WTC11 (cell line): ENCODE measurements around the gene GPC6. TPM values are rescaled to one million over a fixed set of nuclear protein-coding genes. Genes with fewer than 3 reads are reported as not detected.

ENCODE experiments used
- ATAC-seq: fragments of 200-7000 bp; cut with Tn5 transposase; 2 replicates; pipeline ENCODE4 v1.10.0; 2021; ENCODE audit warnings: mild to moderate bottlenecking, moderate library complexity
- CTCF ChIA-PET: fragments of 300-600 bp; sonication (Branson Sonifier 250); formaldehyde crosslinking; loops from one replicate; lab custom pipeline; 2021; ENCODE audit warnings: antibody characterized with exemption; lab: Charles Lee
- POLR2A ChIA-PET: fragments of 350-600 bp; sonication (Branson Sonifier 250); formaldehyde crosslinking; loops from one replicate; lab custom pipeline; 2021; ENCODE audit warnings: antibody characterized with exemption; lab: Charles Lee
- DNase-seq: peaks from one replicate; pipeline ENCODE4 v3.0.0; 2021; ENCODE audit warnings: low spot score
- H3K27ac Mint-ChIP-seq: 2 replicates; pipeline ENCODE4 v1.8.0; 2021; ENCODE audit warnings: mixed read lengths
- H3K27me3 Mint-ChIP-seq: 2 replicates; pipeline ENCODE4 v1.8.0; 2021; ENCODE audit warnings: low read depth, mild to moderate bottlenecking, moderate library complexity, mixed read lengths
- H3K36me3 Mint-ChIP-seq: 2 replicates; pipeline ENCODE4 v1.8.0; 2021; ENCODE audit warnings: mixed read lengths
- H3K4me1 Mint-ChIP-seq: 2 replicates; pipeline ENCODE4 v1.8.0; 2022; ENCODE audit warnings: mixed read lengths
- H3K4me3 Mint-ChIP-seq: 2 replicates; pipeline ENCODE4 v1.8.0; 2021; ENCODE audit warnings: mild to moderate bottlenecking, moderate library complexity, mixed read lengths
- H3K9me3 Mint-ChIP-seq: 2 replicates; pipeline ENCODE4 v1.8.0; 2021; ENCODE audit warnings: mixed read lengths
- AR ChIP-seq: fragments of 250-450 bp; sonication (Bioruptor Pico); IDR thresholded peaks from 2 replicates; pipeline ENCODE4 v1.9.0; 2021; ENCODE audit warnings: mild to moderate bottlenecking
- CBFB ChIP-seq: sonication (generic); formaldehyde crosslinking; IDR thresholded peaks from 2 replicates; pipeline ENCODE4 v1.8.1; 2022; ENCODE audit warnings: mild to moderate bottlenecking, low read depth, missing genetic modification reagents
- ERG ChIP-seq: fragments of 250-450 bp; sonication (Bioruptor Pico); IDR thresholded peaks from 2 replicates; pipeline ENCODE4 v1.8.0; 2021; ENCODE audit warnings: mild to moderate bottlenecking
- FOXK1 ChIP-seq: sonication (generic); formaldehyde crosslinking; IDR thresholded peaks from 2 replicates; pipeline ENCODE4 v1.8.0; 2022; ENCODE audit warnings: mild to moderate bottlenecking, moderate library complexity, missing genetic modification reagents
- GABPB1 ChIP-seq: sonication (generic); formaldehyde crosslinking; IDR thresholded peaks from 2 replicates; pipeline ENCODE4 v1.8.1; 2023; ENCODE audit warnings: mild to moderate bottlenecking, missing genetic modification reagents
- GRHL2 ChIP-seq: fragments of 250-450 bp; sonication (Bioruptor Pico); IDR thresholded peaks from 2 replicates; pipeline ENCODE4 v1.8.0; 2022; ENCODE audit warnings: mild to moderate bottlenecking, moderate library complexity; ENCODE audit not compliant: insufficient replicate concordance, severe bottlenecking
- HMGA2 ChIP-seq: fragments of 250-450 bp; sonication (Bioruptor Pico); IDR thresholded peaks from 2 replicates; pipeline ENCODE4 v1.4.0; 2021; ENCODE audit warnings: mild to moderate bottlenecking, moderate library complexity
- IRF2 ChIP-seq: sonication (generic); formaldehyde crosslinking; IDR thresholded peaks from 2 replicates; pipeline ENCODE4 v1.8.0; 2022; ENCODE audit warnings: low read depth, missing genetic modification reagents, borderline replicate concordance
- JAZF1 ChIP-seq: fragments of 250-450 bp; sonication (Bioruptor Pico); IDR thresholded peaks from 2 replicates; pipeline ENCODE4 v1.9.0; 2021; ENCODE audit warnings: moderate library complexity, mild to moderate bottlenecking, inconsistent platforms
- KAT7 ChIP-seq: sonication (generic); formaldehyde crosslinking; IDR thresholded peaks from 2 replicates; pipeline ENCODE4 v1.8.1; 2023; ENCODE audit warnings: missing genetic modification reagents, mild to moderate bottlenecking, borderline replicate concordance
- NR2C2 ChIP-seq: sonication (generic); formaldehyde crosslinking; IDR thresholded peaks from 2 replicates; pipeline ENCODE4 v1.8.0; 2022; ENCODE audit warnings: mild to moderate bottlenecking, missing genetic modification reagents
- PRRX2 ChIP-seq: fragments of 250-450 bp; sonication (Bioruptor Pico); IDR thresholded peaks from 2 replicates; pipeline ENCODE4 v1.8.0; 2021; ENCODE audit warnings: mild to moderate bottlenecking
- SMAD4 ChIP-seq: sonication (generic); formaldehyde crosslinking; IDR thresholded peaks from 2 replicates; pipeline ENCODE4 v1.8.0; 2022; ENCODE audit warnings: mild to moderate bottlenecking, missing genetic modification reagents
- SP1 ChIP-seq: sonication (generic); formaldehyde crosslinking; conservative IDR thresholded peaks from 2 replicates; pipeline ENCODE4 v1.8.1; 2022; ENCODE audit warnings: missing genetic modification reagents
- TEAD1 ChIP-seq: sonication (generic); formaldehyde crosslinking; IDR thresholded peaks from 2 replicates; pipeline ENCODE4 v1.8.0; 2022; ENCODE audit warnings: mild to moderate bottlenecking, missing genetic modification reagents
- USF2 ChIP-seq: sonication (generic); formaldehyde crosslinking; IDR thresholded peaks from 2 replicates; pipeline ENCODE4 v1.8.1; 2023; ENCODE audit warnings: mild to moderate bottlenecking, missing genetic modification reagents, moderate library complexity
- ZBTB21 ChIP-seq: sonication (generic); formaldehyde crosslinking; IDR thresholded peaks from 2 replicates; pipeline ENCODE4 v1.8.1; 2023; ENCODE audit warnings: mild to moderate bottlenecking, missing genetic modification reagents, borderline replicate concordance
- ZMAT4 ChIP-seq: fragments of 250-450 bp; sonication (Bioruptor Pico); IDR thresholded peaks from 2 replicates; pipeline ENCODE4 v1.9.0; 2021; ENCODE audit warnings: mild to moderate bottlenecking
- total RNA-seq: library from RNA; stranded (reverse); gene quantifications from 3 replicates; pipeline ENCODE4 v1.2.3, GENCODE V29; 2021
- TF ChIP-seq, protein P1 (sequence below): fragments of 250-450 bp; sonication (Bioruptor Pico); IDR thresholded peaks from 2 replicates; pipeline ENCODE4 v1.9.0; 2021; ENCODE audit warnings: mild to moderate bottlenecking, borderline replicate concordance

Gene GPC6
- total RNA-seq, 1 experiment from 2014 or later, result 19.5 TPM

GRCh38 chr13:93875547-93875946, 648.9 kb downstream of the GPC6 start (continued):
- TF ChIP-seq AR (no peak), ZMAT4 (no peak), SP1 (no peak), USF2 (no peak)
- TF ChIP-seq, protein P1, sequence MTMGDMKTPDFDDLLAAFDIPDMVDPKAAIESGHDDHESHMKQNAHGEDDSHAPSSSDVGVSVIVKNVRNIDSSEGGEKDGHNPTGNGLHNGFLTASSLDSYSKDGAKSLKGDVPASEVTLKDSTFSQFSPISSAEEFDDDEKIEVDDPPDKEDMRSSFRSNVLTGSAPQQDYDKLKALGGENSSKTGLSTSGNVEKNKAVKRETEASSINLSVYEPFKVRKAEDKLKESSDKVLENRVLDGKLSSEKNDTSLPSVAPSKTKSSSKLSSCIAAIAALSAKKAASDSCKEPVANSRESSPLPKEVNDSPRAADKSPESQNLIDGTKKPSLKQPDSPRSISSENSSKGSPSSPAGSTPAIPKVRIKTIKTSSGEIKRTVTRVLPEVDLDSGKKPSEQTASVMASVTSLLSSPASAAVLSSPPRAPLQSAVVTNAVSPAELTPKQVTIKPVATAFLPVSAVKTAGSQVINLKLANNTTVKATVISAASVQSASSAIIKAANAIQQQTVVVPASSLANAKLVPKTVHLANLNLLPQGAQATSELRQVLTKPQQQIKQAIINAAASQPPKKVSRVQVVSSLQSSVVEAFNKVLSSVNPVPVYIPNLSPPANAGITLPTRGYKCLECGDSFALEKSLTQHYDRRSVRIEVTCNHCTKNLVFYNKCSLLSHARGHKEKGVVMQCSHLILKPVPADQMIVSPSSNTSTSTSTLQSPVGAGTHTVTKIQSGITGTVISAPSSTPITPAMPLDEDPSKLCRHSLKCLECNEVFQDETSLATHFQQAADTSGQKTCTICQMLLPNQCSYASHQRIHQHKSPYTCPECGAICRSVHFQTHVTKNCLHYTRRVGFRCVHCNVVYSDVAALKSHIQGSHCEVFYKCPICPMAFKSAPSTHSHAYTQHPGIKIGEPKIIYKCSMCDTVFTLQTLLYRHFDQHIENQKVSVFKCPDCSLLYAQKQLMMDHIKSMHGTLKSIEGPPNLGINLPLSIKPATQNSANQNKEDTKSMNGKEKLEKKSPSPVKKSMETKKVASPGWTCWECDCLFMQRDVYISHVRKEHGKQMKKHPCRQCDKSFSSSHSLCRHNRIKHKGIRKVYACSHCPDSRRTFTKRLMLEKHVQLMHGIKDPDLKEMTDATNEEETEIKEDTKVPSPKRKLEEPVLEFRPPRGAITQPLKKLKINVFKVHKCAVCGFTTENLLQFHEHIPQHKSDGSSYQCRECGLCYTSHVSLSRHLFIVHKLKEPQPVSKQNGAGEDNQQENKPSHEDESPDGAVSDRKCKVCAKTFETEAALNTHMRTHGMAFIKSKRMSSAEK (CRISPR knock-in tag), result no peak
- TF ChIP-seq, all 79 proteins: peak for 0

GRCh38 chr13:93876236-93876635, 649.6 kb downstream of the GPC6 start:
- peaks cover 20% of the 10 kb centered on the region for H3K9me3 Mint-ChIP-seq
- H3K27ac Mint-ChIP-seq, result no peak overlapping the region
- no peak overlapping the region for H3K4me3 Mint-ChIP-seq
- H3K4me1 Mint-ChIP-seq, result no peaks in the 10 kb centered on the region
- H3K36me3 Mint-ChIP-seq, result peaks cover 15% of the 10 kb centered on the region
- DNase-seq (no peak), ATAC-seq (no peak)
- ChIA-PET POLR2A (no interaction called here), CTCF (no interaction called here)
- no peaks in the 10 kb centered on the region for H3K27me3 Mint-ChIP-seq
- TF ChIP-seq FOXK1 (no peak), GABPB1 (no peak), GRHL2 (no peak), SMAD4 (CRISPR knock-in tag) (no peak), IRF2 (CRISPR knock-in tag) (no peak)

- Mint-ChIP-seq H3K4me1 (peaks cover 2% of the 10 kb centered on the region; the same call in 1 of the 2 replicates), H3K9me3 (peaks cover 20% of the 10 kb centered on the region), H3K36me3 (peaks cover 15% of the 10 kb centered on the region), H3K4me3 (no peak overlapping the region), H3K27me3 (no peaks in the 10 kb centered on the region), H3K27ac (no peak overlapping the region)
- DNase-seq (no peak), ATAC-seq (no peak)
- ChIA-PET CTCF (no interaction called here), POLR2A (no interaction called here)
- TF ChIP-seq, protein P1 (CRISPR knock-in tag), result no peak
- TF ChIP-seq ERG (CRISPR knock-in tag) (no peak), CBFB (CRISPR knock-in tag) (no peak), HMGA2 (CRISPR knock-in tag) (no peak), SMAD4 (CRISPR knock-in tag) (no peak), KAT7 (CRISPR knock-in tag) (no peak), PRRX2 (CRISPR knock-in tag) (no peak), NR2C2 (no peak), ZBTB21 (no peak), TEAD1 (CRISPR knock-in tag) (no peak), JAZF1 (CRISPR knock-in tag) (no peak)
Observed at GRCh38 chr13:93878675-93879074, 652.1 kb downstream of the GPC6 start.
